Measurements from ENCODE around the gene TMEM200C. TPM values are rescaled to one million over a fixed set of nuclear protein-coding genes. Genes with fewer than 3 reads are reported as not detected.

TMEM200C gene
- total RNA-seq, 1 donor = not detected

- TF ChIP-seq CTCF (IDR thresholded peaks at IDR 0.05; ENCODE audit: insufficient read depth, low read depth, low read length) = no peak
- DNase-seq (ENCODE audit: low read depth) = no peak
- no peak overlapping the region for H3K4me3 ChIP-seq (ENCODE audit: low read depth, low read length)
These were observed 13.8 kb upstream of the TMEM200C start for GRCh38 chr18:5909125-5909524.

GRCh38 chr18:5903386-5903785 is 8.1 kb upstream of the TMEM200C start:
- TF ChIP-seq CTCF (IDR thresholded peaks at IDR 0.05; ENCODE audit: insufficient read depth, low read depth, low read length) = no peak
- H3K4me3 ChIP-seq (ENCODE audit: low read depth, low read length) = no peak overlapping the region
- no peak for DNase-seq (ENCODE audit: low read depth)

GRCh38 chr18:5900262-5900661 is 4.9 kb upstream of the TMEM200C start:
- H3K4me3 ChIP-seq (ENCODE audit: low read depth, low read length) = no peak overlapping the region
- DNase-seq (ENCODE audit: low read depth) = no peak
- no peak for TF ChIP-seq CTCF (IDR thresholded peaks at IDR 0.05; ENCODE audit: insufficient read depth, low read depth, low read length)

- DNase-seq (ENCODE audit: low read depth) = no peak
- no peak overlapping the region for H3K4me3 ChIP-seq (ENCODE audit: low read depth, low read length)
- no peak for TF ChIP-seq CTCF (IDR thresholded peaks at IDR 0.05; ENCODE audit: insufficient read depth, low read depth, low read length)
These were observed 4.5 kb upstream of the TMEM200C start for GRCh38 chr18:5899835-5900234.

- DNase-seq (ENCODE audit: low read depth) = no peak
- no peak for TF ChIP-seq CTCF (IDR thresholded peaks at IDR 0.05; ENCODE audit: insufficient read depth, low read depth, low read length)
- no peak overlapping the region for H3K4me3 ChIP-seq (ENCODE audit: low read depth, low read length)
These were observed 786 bp upstream of the TMEM200C start for GRCh38 chr18:5895876-5896740.

GRCh38 chr18:5894611-5895298 is 567 bp downstream of the TMEM200C start:
- no peak for DNase-seq (ENCODE audit: low read depth)
- TF ChIP-seq CTCF (IDR thresholded peaks at IDR 0.05; ENCODE audit: insufficient read depth, low read depth, low read length) = no peak
- no peak overlapping the region for H3K4me3 ChIP-seq (ENCODE audit: low read depth, low read length)

All from fibroblast of villous mesenchyme (primary cell).